Activated naive CD8-positive, alpha-beta T cell treated with anti-CD3 and anti-CD28 coated beads for 36 hours (primary cell): ENCODE results near the gene SMAD2. TPM values are rescaled to one million over a fixed set of nuclear protein-coding genes. Genes with fewer than 3 reads are reported as not detected.

Experiments
- DNase-seq: peaks from one replicate; pipeline ENCODE4 v3.0.0; 2021
- H3K27ac Mint-ChIP-seq: one replicate; pipeline ENCODE4 v1.8.0; 2022; ENCODE audit warnings: mild to moderate bottlenecking, moderate library complexity, mixed read lengths
- H3K27me3 Mint-ChIP-seq: one replicate; pipeline ENCODE4 v1.8.0; 2022; ENCODE audit warnings: mild to moderate bottlenecking, mixed read lengths
- H3K36me3 Mint-ChIP-seq: one replicate; pipeline ENCODE4 v1.8.0; 2021; ENCODE audit warnings: mild to moderate bottlenecking, mixed read lengths
- H3K4me1 Mint-ChIP-seq: one replicate; pipeline ENCODE4 v1.8.0; 2021; ENCODE audit warnings: mixed read lengths
- H3K4me3 Mint-ChIP-seq: one replicate; pipeline ENCODE4 v1.8.0; 2022; ENCODE audit warnings: mild to moderate bottlenecking, moderate library complexity, mixed read lengths
- H3K9me3 Mint-ChIP-seq: one replicate; pipeline ENCODE4 v1.8.0; 2022; ENCODE audit warnings: mixed read lengths
- total RNA-seq, 2 experiments: library from RNA; stranded (reverse); gene quantifications; one replicate each; pipeline ENCODE4 v1.2.3, GENCODE V29; 2021

Gene SMAD2
- total RNA-seq, 2 experiments from 2014 or later, result 101 to 105 TPM

- Mint-ChIP-seq H3K27me3 (no peaks in the 10 kb centered on the region), H3K36me3 (peaks cover 4% of the 10 kb centered on the region), H3K9me3 (peaks cover 4% of the 10 kb centered on the region), H3K27ac (no peak overlapping the region), H3K4me3 (no peak overlapping the region), H3K4me1 (no peaks in the 10 kb centered on the region)
- no peak for DNase-seq
Observed at GRCh38 chr18:47815486-47816270, 114.8 kb downstream of the SMAD2 start.

DNA sequence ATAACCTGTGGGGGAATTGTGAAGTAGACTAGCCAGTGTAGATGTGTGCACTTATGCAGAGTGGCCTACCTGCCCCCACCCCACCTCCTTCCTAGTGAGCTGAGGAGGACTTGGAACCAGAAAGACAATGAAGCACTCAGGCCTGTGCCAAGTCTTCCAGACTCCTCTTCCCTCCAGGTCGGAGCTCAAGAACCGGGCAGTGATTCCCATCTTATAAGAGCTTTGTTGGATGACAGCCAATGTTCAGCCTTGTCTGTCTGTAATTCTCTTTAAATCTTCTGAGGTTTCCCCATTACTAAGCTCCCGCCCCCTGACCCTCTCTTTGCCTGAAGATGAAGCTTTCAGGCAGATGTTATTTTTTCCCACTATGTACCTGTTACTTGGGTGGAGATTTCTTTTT, 121.0 kb downstream of the SMAD2 start:
- DNase-seq, result no peak
- no peak overlapping the region for H3K27ac Mint-ChIP-seq
- no peaks in the 10 kb centered on the region for H3K27me3 Mint-ChIP-seq
- H3K4me1 Mint-ChIP-seq, result no peaks in the 10 kb centered on the region
- peaks cover 4% of the 10 kb centered on the region for H3K36me3 Mint-ChIP-seq
- H3K4me3 Mint-ChIP-seq, result no peak overlapping the region
- peaks cover 6% of the 10 kb centered on the region for H3K9me3 Mint-ChIP-seq

- Mint-ChIP-seq H3K4me1 (no peaks in the 10 kb centered on the region), H3K27me3 (peaks cover 5% of the 10 kb centered on the region), H3K36me3 (no peaks in the 10 kb centered on the region), H3K9me3 (peaks cover 2% of the 10 kb centered on the region), H3K27ac (no peak overlapping the region), H3K4me3 (no peak overlapping the region)
- no peak for DNase-seq
Observed at GRCh38 chr18:47802802-47803201, 127.7 kb downstream of the SMAD2 start.

- Mint-ChIP-seq H3K27ac (no peak overlapping the region), H3K4me3 (no peak overlapping the region), H3K4me1 (no peaks in the 10 kb centered on the region), H3K9me3 (peaks cover 2% of the 10 kb centered on the region), H3K27me3 (peaks cover 5% of the 10 kb centered on the region), H3K36me3 (no peaks in the 10 kb centered on the region)
- no peak for DNase-seq
Observed at GRCh38 chr18:47801817-47802216, 128.6 kb downstream of the SMAD2 start.

DNA sequence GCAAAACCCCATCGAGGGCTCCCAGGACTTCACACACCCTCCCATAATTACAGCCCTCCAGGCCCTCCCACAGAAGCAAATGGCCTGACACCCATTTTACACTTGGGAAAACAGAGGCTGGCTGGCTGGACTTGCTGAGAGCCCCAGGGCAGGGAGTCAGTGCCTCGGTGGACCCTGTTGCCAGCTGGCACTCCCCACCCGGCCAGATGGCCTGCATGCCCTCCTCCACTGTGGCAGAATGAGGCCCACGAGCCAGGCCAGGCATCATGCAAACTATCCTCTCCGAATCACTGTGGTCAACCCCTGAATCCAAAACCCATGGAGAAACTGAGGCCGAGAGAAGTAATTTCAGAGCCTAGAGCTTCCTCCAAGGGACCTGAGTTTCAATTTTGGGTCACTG, 129.7 kb downstream of the SMAD2 start:
- peaks cover 5% of the 10 kb centered on the region for H3K27me3 Mint-ChIP-seq
- DNase-seq, result no peak
- no peaks in the 10 kb centered on the region for H3K4me1 Mint-ChIP-seq
- H3K4me3 Mint-ChIP-seq, result no peak overlapping the region
- H3K9me3 Mint-ChIP-seq, result peaks cover 1% of the 10 kb centered on the region
- no peak overlapping the region for H3K27ac Mint-ChIP-seq
- H3K36me3 Mint-ChIP-seq, result no peaks in the 10 kb centered on the region

DNA sequence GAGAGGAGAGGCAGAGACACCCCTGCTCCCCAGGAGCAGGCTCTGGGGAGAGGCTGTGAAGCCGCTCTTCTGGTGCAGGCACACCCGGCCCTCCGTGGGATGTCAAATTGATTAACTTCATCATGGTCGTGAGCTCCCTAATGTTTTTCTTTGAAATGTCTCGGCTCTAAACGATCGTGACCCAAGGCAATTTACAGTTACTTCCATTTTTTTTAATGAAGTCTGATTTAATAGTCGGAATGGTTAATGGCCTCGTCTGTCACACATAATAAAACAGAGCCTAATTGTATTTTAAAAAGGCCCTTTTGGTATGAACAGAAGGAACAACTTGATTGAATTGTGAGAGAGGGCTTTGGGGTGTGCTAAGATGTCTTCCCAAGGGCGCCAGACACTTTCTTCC, 130.2 kb downstream of the SMAD2 start:
- no peak overlapping the region for H3K4me3 Mint-ChIP-seq
- no peak overlapping the region for H3K27ac Mint-ChIP-seq
- no peaks in the 10 kb centered on the region for H3K9me3 Mint-ChIP-seq
- no peaks in the 10 kb centered on the region for H3K36me3 Mint-ChIP-seq
- no peak for DNase-seq
- no peaks in the 10 kb centered on the region for H3K4me1 Mint-ChIP-seq
- peaks cover 5% of the 10 kb centered on the region for H3K27me3 Mint-ChIP-seq

GRCh38 chr18:47799376-47799775, 131.1 kb downstream of the SMAD2 start:
- peaks cover 5% of the 10 kb centered on the region for H3K27me3 Mint-ChIP-seq
- DNase-seq, result no peak

GRCh38 chr18:47798366-47798765, 132.1 kb downstream of the SMAD2 start:
- Mint-ChIP-seq H3K27me3 (peaks cover 12% of the 10 kb centered on the region), H3K27ac (no peak overlapping the region), H3K9me3 (no peaks in the 10 kb centered on the region), H3K36me3 (no peaks in the 10 kb centered on the region), H3K4me1 (no peaks in the 10 kb centered on the region), H3K4me3 (no peak overlapping the region)
- no peak for DNase-seq

More at GRCh38 chr18:47799376-47799775, 131.1 kb downstream of the SMAD2 start:
- Mint-ChIP-seq H3K4me3 (no peak overlapping the region), H3K9me3 (no peaks in the 10 kb centered on the region), H3K27ac (no peak overlapping the region), H3K36me3 (no peaks in the 10 kb centered on the region), H3K4me1 (no peaks in the 10 kb centered on the region)

GRCh38 chr18:47797126-47797525, 133.3 kb downstream of the SMAD2 start:
- H3K36me3 Mint-ChIP-seq, result no peaks in the 10 kb centered on the region
- no peak overlapping the region for H3K4me3 Mint-ChIP-seq
- H3K9me3 Mint-ChIP-seq, result no peaks in the 10 kb centered on the region
- no peak for DNase-seq
- H3K4me1 Mint-ChIP-seq, result no peaks in the 10 kb centered on the region
- peaks cover 8% of the 10 kb centered on the region for H3K27me3 Mint-ChIP-seq
- no peak overlapping the region for H3K27ac Mint-ChIP-seq

DNA sequence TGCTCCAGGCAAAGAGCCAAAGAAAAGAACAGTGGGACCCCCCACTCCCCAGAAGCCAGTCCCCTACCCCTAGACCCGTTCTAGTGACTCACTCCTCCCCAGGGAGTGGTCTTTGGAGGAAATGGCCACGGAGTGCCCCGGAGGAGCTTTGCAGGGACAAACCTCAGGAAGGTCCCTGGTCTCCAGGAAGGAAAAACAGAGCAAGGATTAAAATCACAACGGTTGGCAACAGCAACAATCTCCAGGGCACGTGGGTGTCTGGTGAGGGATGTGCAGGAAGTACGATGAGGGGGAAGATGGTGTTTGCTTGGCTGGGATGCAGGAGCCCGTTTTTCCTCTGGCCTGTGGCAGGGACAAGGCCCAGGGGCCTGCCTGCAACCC, 135.0 kb downstream of the SMAD2 start:
- Mint-ChIP-seq H3K36me3 (no peaks in the 10 kb centered on the region), H3K4me3 (no peak overlapping the region), H3K27ac (no peak overlapping the region), H3K9me3 (no peaks in the 10 kb centered on the region), H3K27me3 (peaks cover 8% of the 10 kb centered on the region), H3K4me1 (no peaks in the 10 kb centered on the region)
- DNase-seq, result no peak

DNA sequence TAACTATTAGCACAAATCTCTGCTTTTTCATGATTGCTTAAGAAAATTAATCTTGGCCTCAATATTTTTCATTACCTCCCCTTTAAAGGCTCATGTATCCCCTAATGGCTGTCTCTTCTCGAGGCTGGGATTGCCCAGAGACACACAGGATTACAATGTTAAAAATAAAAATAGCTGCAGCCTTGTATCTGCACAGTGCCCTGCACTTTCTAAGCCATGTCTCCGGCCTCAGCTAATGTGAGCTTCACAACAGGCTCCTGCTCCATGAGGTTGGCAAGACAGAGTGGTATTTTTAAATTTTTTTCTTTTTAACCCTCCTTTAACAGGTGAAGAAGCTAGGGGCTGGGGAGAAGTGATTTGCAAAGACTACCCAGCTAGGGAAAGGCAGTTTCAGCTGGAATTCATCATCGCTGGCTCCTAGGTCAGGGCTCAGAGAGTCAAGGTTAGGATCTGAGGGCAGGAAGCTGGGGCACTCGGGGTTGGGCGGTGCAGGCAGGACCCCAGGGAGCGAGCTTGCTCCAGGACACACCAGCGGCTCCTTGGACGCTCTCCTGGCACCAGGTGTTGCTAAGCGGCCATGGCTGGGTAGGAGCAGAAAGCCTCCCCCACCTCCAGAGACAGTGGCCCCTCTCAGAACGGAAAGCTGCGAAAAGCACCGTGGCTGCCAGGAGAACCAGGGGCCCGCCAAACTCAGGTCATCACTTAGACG, 135.6 kb downstream of the SMAD2 start:
- no peaks in the 10 kb centered on the region for H3K36me3 Mint-ChIP-seq
- H3K27ac Mint-ChIP-seq, result no peak overlapping the region
- peaks cover 8% of the 10 kb centered on the region for H3K27me3 Mint-ChIP-seq
- H3K9me3 Mint-ChIP-seq, result no peaks in the 10 kb centered on the region
- H3K4me3 Mint-ChIP-seq, result no peak overlapping the region
- H3K4me1 Mint-ChIP-seq, result no peaks in the 10 kb centered on the region
- no peak for DNase-seq

GRCh38 chr18:47793609-47794008, 136.8 kb downstream of the SMAD2 start:
- Mint-ChIP-seq H3K4me1 (no peaks in the 10 kb centered on the region), H3K4me3 (no peak overlapping the region), H3K36me3 (no peaks in the 10 kb centered on the region), H3K27me3 (peaks cover 8% of the 10 kb centered on the region), H3K9me3 (no peaks in the 10 kb centered on the region), H3K27ac (no peak overlapping the region)
- DNase-seq, result no peak

DNA sequence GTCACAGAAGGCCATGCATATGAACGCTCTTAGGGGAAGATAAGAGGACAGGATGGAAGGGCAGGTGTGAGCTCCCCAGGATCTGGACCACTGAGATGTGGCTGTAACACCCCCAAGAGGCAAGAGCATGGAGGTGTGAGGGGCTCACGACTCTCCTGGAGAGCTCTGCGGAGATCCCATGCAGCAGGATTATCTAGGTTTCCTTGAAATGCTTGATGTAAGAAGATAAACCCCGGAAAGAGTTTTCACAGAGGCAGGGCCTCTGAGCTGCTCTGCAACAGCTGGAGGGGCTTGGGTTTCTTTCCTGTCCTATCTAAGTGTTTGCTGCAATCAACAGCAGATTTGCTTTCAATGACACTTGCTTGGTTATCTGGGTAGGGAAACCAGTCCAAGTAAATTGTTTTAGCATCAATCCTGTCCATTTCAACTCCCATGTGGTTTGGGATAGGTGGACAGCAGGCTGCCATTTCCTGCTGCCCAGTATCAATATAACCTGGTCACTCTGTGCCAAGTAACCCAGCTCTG, 138.9 kb downstream of the SMAD2 start:
- H3K27ac Mint-ChIP-seq, result no peak overlapping the region
- no peaks in the 10 kb centered on the region for H3K36me3 Mint-ChIP-seq
- no peak for DNase-seq
- no peaks in the 10 kb centered on the region for H3K4me1 Mint-ChIP-seq
- no peaks in the 10 kb centered on the region for H3K9me3 Mint-ChIP-seq
- peaks cover 8% of the 10 kb centered on the region for H3K27me3 Mint-ChIP-seq
- no peak overlapping the region for H3K4me3 Mint-ChIP-seq

- no peak for DNase-seq
- no peaks in the 10 kb centered on the region for H3K4me1 Mint-ChIP-seq
Observed at GRCh38 chr18:47790036-47790435, 140.4 kb downstream of the SMAD2 start.

DNA sequence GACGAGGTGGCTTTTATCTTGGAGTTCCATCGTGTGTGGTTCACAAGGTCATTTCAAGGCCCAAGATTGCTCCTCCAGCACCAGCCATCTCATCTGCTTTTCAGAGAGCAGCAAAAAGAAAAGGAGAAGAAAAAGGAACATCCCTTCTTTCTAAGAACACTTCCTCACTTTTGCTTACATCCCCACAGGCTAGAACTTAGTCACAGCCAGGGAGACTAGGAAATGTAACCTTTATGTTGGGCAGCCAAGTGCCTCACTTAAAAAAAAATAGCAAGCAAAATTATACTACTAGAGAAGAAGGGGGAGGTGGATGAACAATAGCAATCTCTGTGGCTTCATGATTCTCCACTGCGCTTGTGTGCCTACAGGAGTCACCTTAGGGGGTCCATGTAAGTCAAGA, 141.8 kb downstream of the SMAD2 start:
- Mint-ChIP-seq H3K4me3 (no peak overlapping the region), H3K4me1 (no peaks in the 10 kb centered on the region), H3K36me3 (no peaks in the 10 kb centered on the region), H3K9me3 (peaks cover 10% of the 10 kb centered on the region), H3K27ac (no peak overlapping the region), H3K27me3 (peaks cover 1% of the 10 kb centered on the region)
- DNase-seq, result no peak

More at GRCh38 chr18:47790036-47790435, 140.4 kb downstream of the SMAD2 start:
- Mint-ChIP-seq H3K27ac (no peak overlapping the region), H3K4me3 (no peak overlapping the region), H3K36me3 (no peaks in the 10 kb centered on the region), H3K9me3 (peaks cover 1% of the 10 kb centered on the region), H3K27me3 (peaks cover 8% of the 10 kb centered on the region)
